ENCODE data around the gene PRSS2. TPM values are rescaled to one million over a fixed set of nuclear protein-coding genes. Genes with fewer than 3 reads are reported as not detected.
A peak's percentile ranks its signal among the peaks of the same experiment; 100 is the strongest.
"Not testable (repeated sequence)": the region's sequence is repeated elsewhere in the genome, so short reads cannot be mapped to it uniquely, and the experiment has no call there.

Gene PRSS2
- total and polyA plus RNA-seq, 4 donors = not detected

DNA sequence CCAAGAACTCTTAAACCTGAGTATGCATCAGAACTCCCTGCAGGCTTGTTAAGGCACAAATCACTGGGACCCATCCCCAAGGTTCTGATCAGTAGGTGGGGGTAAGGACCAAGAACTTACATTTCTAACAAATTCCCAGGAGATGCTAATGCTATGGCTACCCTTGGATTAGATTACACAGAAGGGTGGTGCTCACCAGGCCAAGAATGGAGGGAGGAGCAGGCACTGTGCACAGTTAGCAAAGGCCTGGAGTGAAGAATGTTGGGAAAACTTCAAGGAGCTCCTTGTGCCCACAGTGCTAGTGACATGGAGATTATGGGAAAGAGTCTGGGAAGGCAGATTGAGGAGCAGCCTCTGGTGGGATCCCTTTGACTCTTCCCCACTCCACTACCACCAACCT, 1.9 kb downstream of the PRSS2 start:
- no peaks in the 10 kb centered on the region for H3K36me3 ChIP-seq (ENCODE audit: control insufficient read depth, insufficient read depth, low read length)
- H3K27ac ChIP-seq (ENCODE audit: low read depth, low read length) = no peak overlapping the region
- no peak overlapping the region for H3K4me3 ChIP-seq (ENCODE audit: low read depth, low read length)
- no peak for DNase-seq (ENCODE audit: low read depth in 4 of 6, low spot score in 6 of 6)
- no peaks in the 10 kb centered on the region for H3K4me1 ChIP-seq (ENCODE audit: control insufficient read depth, insufficient read depth, low read length)
- no peaks in the 10 kb centered on the region for H3K27me3 ChIP-seq (ENCODE audit: control insufficient read depth, insufficient read depth, low read length)
- H3K9me3 ChIP-seq (ENCODE audit: control insufficient read depth, insufficient read depth, low read length) = no peaks in the 10 kb centered on the region

- Histone ChIP-seq H3K9me3 (ENCODE audit: control insufficient read depth, insufficient read depth, low read length) (no peaks in the 10 kb centered on the region), H3K4me3 (ENCODE audit: low read depth, low read length) (no peak overlapping the region)
- WGBS (ENCODE audit: insufficient coverage) = 96% methylated on average over 12 of the region's 12 CpGs
Measured at GRCh38 chr7:142773230-142773629, 2.5 kb downstream of the PRSS2 start.

GRCh38 chr7:142773937-142774744, 3.4 kb downstream of the PRSS2 start:
- 81% methylated on average over 3 of the region's 4 CpGs for WGBS (ENCODE audit: insufficient coverage)
- H3K36me3 ChIP-seq (ENCODE audit: control insufficient read depth, insufficient read depth, low read length) = no peaks in the 10 kb centered on the region
- no peak overlapping the region for H3K4me3 ChIP-seq (ENCODE audit: low read depth, low read length)
- DNase-seq (ENCODE audit: low read depth in 4 of 6, low spot score in 6 of 6) = no peak
- H3K4me1 ChIP-seq (ENCODE audit: control insufficient read depth, insufficient read depth, low read length) = no peaks in the 10 kb centered on the region
- no peaks in the 10 kb centered on the region for H3K9me3 ChIP-seq (ENCODE audit: control insufficient read depth, insufficient read depth, low read length)
- H3K27ac ChIP-seq (ENCODE audit: low read depth, low read length) = no peak overlapping the region
- H3K27me3 ChIP-seq (ENCODE audit: control insufficient read depth, insufficient read depth, low read length) = no peaks in the 10 kb centered on the region

More at GRCh38 chr7:142773230-142773629, 2.5 kb downstream of the PRSS2 start:
- Histone ChIP-seq H3K36me3 (ENCODE audit: control insufficient read depth, insufficient read depth, low read length) (no peaks in the 10 kb centered on the region), H3K27ac (ENCODE audit: low read depth, low read length) (no peak overlapping the region), H3K27me3 (ENCODE audit: control insufficient read depth, insufficient read depth, low read length) (no peaks in the 10 kb centered on the region), H3K4me1 (ENCODE audit: control insufficient read depth, insufficient read depth, low read length) (no peaks in the 10 kb centered on the region)
- DNase-seq (ENCODE audit: low read depth in 4 of 6, low spot score in 6 of 6) = no peak

- no peaks in the 10 kb centered on the region for H3K4me1 ChIP-seq (ENCODE audit: control insufficient read depth, insufficient read depth, low read length)
- no peaks in the 10 kb centered on the region for H3K27me3 ChIP-seq (ENCODE audit: control insufficient read depth, insufficient read depth, low read length)
Measured at GRCh38 chr7:142774826-142775225, 4.1 kb downstream of the PRSS2 start.

GRCh38 chr7:142775351-142776115, 4.8 kb downstream of the PRSS2 start:
- not testable (repeated sequence) for H3K4me3 ChIP-seq (ENCODE audit: low read depth, low read length); H3K36me3 ChIP-seq (ENCODE audit: control insufficient read depth, insufficient read depth, low read length); H3K4me1 ChIP-seq (ENCODE audit: control insufficient read depth, insufficient read depth, low read length); H3K9me3 ChIP-seq (ENCODE audit: control insufficient read depth, insufficient read depth, low read length); H3K27me3 ChIP-seq (ENCODE audit: control insufficient read depth, insufficient read depth, low read length); H3K27ac ChIP-seq (ENCODE audit: low read depth, low read length); DNase-seq (ENCODE audit: low read depth in 4 of 6, low spot score in 6 of 6)
- 90% methylated on average over 4 of the region's 6 CpGs for WGBS (ENCODE audit: insufficient coverage)

More at GRCh38 chr7:142774826-142775225, 4.1 kb downstream of the PRSS2 start:
- Histone ChIP-seq H3K9me3 (ENCODE audit: control insufficient read depth, insufficient read depth, low read length) (no peaks in the 10 kb centered on the region), H3K4me3 (ENCODE audit: low read depth, low read length) (no peak overlapping the region), H3K36me3 (ENCODE audit: control insufficient read depth, insufficient read depth, low read length) (no peaks in the 10 kb centered on the region), H3K27ac (ENCODE audit: low read depth, low read length) (no peak overlapping the region)
- no peak for DNase-seq (ENCODE audit: low read depth in 4 of 6, low spot score in 6 of 6)
- 81% methylated on average over 8 of the region's 8 CpGs for WGBS (ENCODE audit: insufficient coverage)

- no peak overlapping the region for H3K27ac ChIP-seq (ENCODE audit: low read depth, low read length)
- H3K9me3 ChIP-seq (ENCODE audit: control insufficient read depth, insufficient read depth, low read length) = no peaks in the 10 kb centered on the region
- WGBS (ENCODE audit: insufficient coverage) = 93% methylated on average over 7 of the region's 9 CpGs
- H3K36me3 ChIP-seq (ENCODE audit: control insufficient read depth, insufficient read depth, low read length) = no peaks in the 10 kb centered on the region
- no peaks in the 10 kb centered on the region for H3K27me3 ChIP-seq (ENCODE audit: control insufficient read depth, insufficient read depth, low read length)
- no peaks in the 10 kb centered on the region for H3K4me1 ChIP-seq (ENCODE audit: control insufficient read depth, insufficient read depth, low read length)
- no peak overlapping the region for H3K4me3 ChIP-seq (ENCODE audit: low read depth, low read length)
- DNase-seq (ENCODE audit: low read depth in 4 of 6, low spot score in 6 of 6) = no peak
Measured at GRCh38 chr7:142776206-142776844, 5.6 kb downstream of the PRSS2 start.

- not testable (repeated sequence) for DNase-seq (ENCODE audit: low read depth in 4 of 6, low spot score in 6 of 6); H3K4me3 ChIP-seq (ENCODE audit: low read depth, low read length); H3K4me1 ChIP-seq (ENCODE audit: control insufficient read depth, insufficient read depth, low read length); H3K9me3 ChIP-seq (ENCODE audit: control insufficient read depth, insufficient read depth, low read length); H3K36me3 ChIP-seq (ENCODE audit: control insufficient read depth, insufficient read depth, low read length); H3K27ac ChIP-seq (ENCODE audit: low read depth, low read length); H3K27me3 ChIP-seq (ENCODE audit: control insufficient read depth, insufficient read depth, low read length)
- no CpG with 5 or more reads among the region's 2 CpGs for WGBS (ENCODE audit: insufficient coverage)
Measured at GRCh38 chr7:142776845-142777225, 6.1 kb downstream of the PRSS2 start.

DNA sequence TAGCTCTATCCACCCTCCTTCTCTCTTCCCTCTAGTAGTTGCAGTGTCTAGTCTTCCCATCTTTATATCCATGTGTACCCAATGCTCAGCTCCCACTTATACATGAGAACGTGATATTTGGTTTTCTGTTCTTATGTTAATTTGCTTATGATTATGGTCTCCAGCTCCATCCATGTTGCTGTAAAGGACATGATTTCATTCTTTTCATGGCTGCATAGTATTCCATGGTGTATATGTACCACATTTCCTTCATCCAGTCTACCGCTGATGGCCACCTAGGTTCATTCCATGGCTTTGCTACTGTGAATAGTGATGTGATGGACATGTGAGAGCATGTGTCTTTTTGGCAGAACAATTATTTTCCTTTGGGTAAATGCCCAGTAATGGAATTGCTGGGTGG, 6.5 kb downstream of the PRSS2 start:
- DNase-seq (ENCODE audit: low read depth in 4 of 6, low spot score in 6 of 6) = no peak
- Histone ChIP-seq H3K9me3 (ENCODE audit: control insufficient read depth, insufficient read depth, low read length) (no peaks in the 10 kb centered on the region), H3K36me3 (ENCODE audit: control insufficient read depth, insufficient read depth, low read length) (no peaks in the 10 kb centered on the region), H3K27ac (ENCODE audit: low read depth, low read length) (no peak overlapping the region), H3K4me1 (ENCODE audit: control insufficient read depth, insufficient read depth, low read length) (no peaks in the 10 kb centered on the region), H3K27me3 (ENCODE audit: control insufficient read depth, insufficient read depth, low read length) (no peaks in the 10 kb centered on the region), H3K4me3 (ENCODE audit: low read depth, low read length) (no peak overlapping the region)
- WGBS (ENCODE audit: insufficient coverage) = no CpG with 5 or more reads among the region's 2 CpGs

DNA sequence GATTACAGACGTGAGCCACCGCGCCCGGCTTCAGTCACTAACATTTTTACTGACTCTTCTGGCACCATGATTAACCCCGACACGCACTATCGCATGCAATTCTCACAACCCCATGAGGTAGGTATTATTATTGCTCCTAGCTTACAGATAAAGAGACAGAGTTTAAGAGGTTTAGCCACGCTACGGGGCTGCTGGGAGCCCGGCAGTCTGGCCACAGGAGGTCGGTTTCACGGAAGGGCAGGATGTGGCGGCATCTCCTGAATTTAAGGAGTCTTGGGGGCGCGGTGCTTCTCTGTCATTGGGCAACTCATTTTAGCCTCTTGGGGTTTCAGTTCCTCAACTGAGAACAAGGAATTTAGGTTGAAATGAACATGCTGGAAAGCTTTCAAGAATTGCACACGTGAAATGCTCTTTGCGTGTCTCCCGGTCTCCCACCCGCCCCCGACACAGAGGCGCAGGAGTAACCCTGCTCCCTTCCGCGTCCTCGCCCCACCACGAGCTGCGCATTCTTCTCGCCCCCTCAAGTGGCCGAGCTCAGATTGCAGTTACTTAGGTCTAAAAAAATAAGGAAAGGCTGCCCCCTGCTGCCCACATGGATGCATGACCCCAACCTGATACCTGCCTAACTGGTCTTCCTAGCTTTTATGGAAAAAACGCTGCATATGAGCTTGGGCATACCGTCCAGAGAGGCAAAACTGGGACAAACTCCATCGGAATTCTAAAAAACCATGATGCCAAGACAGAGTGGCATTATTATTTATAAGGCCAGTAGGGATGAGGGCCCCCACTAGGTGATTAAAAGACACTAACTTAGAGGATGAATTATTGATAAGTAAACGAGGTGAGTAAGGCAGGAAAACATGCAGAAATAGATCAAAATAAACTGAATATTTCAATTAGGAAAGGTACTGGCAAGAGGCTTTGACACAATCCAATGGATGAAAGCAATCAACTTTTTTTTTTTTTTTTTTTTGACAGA, 12.4 kb downstream of the PRSS2 start:
- H3K9me3 ChIP-seq (ENCODE audit: control insufficient read depth, insufficient read depth, low read length) = no peaks in the 10 kb centered on the region
- peak; percentile 64 to 98 (median 84) for DNase-seq (ENCODE audit: low read depth in 4 of 6, low spot score in 6 of 6)

More for the DNA sequence above, 12.4 kb downstream of the PRSS2 start:
- H3K27me3 ChIP-seq (ENCODE audit: control insufficient read depth, insufficient read depth, low read length) = no peaks in the 10 kb centered on the region
- no peak overlapping the region for H3K27ac ChIP-seq (ENCODE audit: low read depth, low read length)
- H3K4me1 ChIP-seq (ENCODE audit: control insufficient read depth, insufficient read depth, low read length) = peaks cover 5% of the 10 kb centered on the region
- 4% methylated on average over 25 of the region's 32 CpGs for WGBS (ENCODE audit: insufficient coverage)
- no peaks in the 10 kb centered on the region for H3K36me3 ChIP-seq (ENCODE audit: control insufficient read depth, insufficient read depth, low read length)
- H3K4me3 ChIP-seq (ENCODE audit: low read depth, low read length) = peak overlapping the region; percentile 13
